ENCODE results near the gene PTTG1IP. TPM values are rescaled to one million over a fixed set of nuclear protein-coding genes. Genes with fewer than 3 reads are reported as not detected.

The PTTG1IP gene
- total RNA-seq, 2 experiments from 2014 or later: 34.8 to 44.3 TPM

DNA sequence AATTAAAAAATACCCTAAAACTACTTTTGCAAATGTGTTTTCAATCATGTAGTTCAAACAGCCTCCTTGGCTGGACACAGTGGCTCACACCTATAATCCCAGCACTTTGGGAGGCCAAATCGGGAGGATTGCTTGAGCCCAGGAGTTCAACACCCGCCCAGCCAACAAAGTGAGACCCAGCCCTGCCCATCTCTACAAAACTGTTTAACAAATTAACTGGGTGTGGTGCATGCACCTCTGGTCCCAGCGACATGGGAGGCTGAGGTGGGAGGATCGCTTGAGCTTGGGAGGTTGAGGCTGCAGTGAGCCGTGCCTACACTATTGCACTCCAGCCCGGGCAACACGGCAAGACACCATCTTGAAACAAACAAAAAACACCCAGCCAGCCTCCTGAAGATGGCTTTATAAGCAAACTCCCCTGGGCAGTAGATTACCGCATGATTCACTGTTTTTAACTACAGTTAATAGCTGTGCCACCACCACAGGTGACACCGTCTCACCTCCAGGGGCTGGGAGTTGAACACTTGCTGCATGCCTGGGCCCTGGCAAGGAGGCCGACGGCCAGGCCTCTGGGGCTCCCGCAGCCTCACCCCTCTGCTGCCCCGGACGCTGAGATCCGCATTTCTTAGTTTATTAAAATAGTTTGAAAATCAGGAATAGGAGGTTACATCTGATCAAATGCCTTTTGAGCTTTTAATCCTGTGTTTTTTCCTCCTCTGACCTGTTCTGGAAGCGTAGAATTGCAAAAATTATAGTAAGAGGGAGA is 16.2 kb downstream of the PTTG1IP start:
- Mint-ChIP-seq H3K9me3 (ENCODE audit: low read depth) (no peaks in the 10 kb centered on the region), H3K36me3 (ENCODE audit: low read depth) (peaks cover 33% of the 10 kb centered on the region), H3K4me3 (no peak overlapping the region), H3K27me3 (no peaks in the 10 kb centered on the region), H3K4me1 (peaks cover 50% of the 10 kb centered on the region), H3K27ac (no peak overlapping the region)
- no peak for ATAC-seq
- intact Hi-C loops (cut with DNase I, micrococcal nuclease): no loop called here
- no peak for DNase-seq
- ChIA-PET POLR2A (interaction anchor here (0.6 kb wide), 1 partner anchor 798 kb away, joined by 4 read pairs; no protein-coding TSS in a partner anchor), CTCF (interaction anchor here (0.5 to 1.2 kb wide), 2 partner anchors 10 to 58 kb away, joined by 3 to 8 read pairs; no protein-coding TSS in a partner anchor)

DNA sequence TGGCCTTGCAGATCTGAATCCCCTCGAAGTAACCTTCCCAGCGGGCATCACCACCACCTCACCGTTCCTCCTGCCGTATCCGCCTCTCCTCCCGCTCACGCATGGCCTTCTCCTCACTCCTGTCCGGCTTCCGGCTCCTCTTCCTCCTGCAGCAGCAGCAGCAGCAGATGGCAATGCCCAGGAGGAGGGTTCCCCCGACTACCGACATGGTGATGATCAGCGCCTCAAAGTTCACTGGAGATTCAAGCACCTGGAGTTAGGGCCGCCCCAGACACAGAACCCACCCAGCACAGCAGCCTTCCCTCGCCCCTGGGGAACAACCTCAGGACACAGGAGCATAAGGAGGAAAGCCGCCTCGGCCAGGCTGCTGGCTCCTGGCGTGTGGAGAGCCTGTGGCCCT is 17.4 kb downstream of the PTTG1IP start:
- H3K4me3 Mint-ChIP-seq: no peak overlapping the region
- ChIA-PET CTCF (no interaction called here), POLR2A (no interaction called here)
- peaks cover 54% of the 10 kb centered on the region for H3K4me1 Mint-ChIP-seq
- no peak overlapping the region for H3K27ac Mint-ChIP-seq
- H3K9me3 Mint-ChIP-seq (ENCODE audit: low read depth): no peaks in the 10 kb centered on the region
- ATAC-seq (no peak), DNase-seq (no peak)
- intact Hi-C loops (cut with DNase I, micrococcal nuclease): no loop called here
- H3K36me3 Mint-ChIP-seq (ENCODE audit: low read depth): peaks cover 40% of the 10 kb centered on the region
- H3K27me3 Mint-ChIP-seq: no peaks in the 10 kb centered on the region

DNA sequence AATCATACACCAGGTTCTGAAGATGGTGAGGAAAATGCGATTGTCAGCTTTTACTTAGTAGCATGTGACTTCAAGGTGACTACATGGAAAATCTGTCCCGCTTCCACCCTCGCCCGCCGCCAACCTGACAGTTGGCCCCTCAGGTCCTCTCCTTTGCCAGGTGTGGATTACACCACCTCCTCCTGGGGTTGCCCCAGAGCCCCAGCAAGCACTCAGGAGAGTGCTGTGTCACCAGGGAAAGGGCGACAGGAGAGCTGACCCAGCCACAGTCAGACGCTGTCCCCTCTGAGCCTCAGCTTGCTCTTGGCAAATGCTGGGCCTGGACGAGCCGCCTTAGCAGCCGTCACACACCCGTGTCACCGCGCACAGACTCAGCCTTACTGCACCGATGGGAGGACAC is 17.9 kb downstream of the PTTG1IP start:
- H3K9me3 Mint-ChIP-seq (ENCODE audit: low read depth): no peaks in the 10 kb centered on the region
- no peak overlapping the region for H3K27ac Mint-ChIP-seq
- no peak for DNase-seq
- POLR2A ChIA-PET: no interaction called here
- H3K4me3 Mint-ChIP-seq: no peak overlapping the region
- H3K4me1 Mint-ChIP-seq: peaks cover 54% of the 10 kb centered on the region
- intact Hi-C loops (cut with DNase I, micrococcal nuclease): no loop called here
- H3K27me3 Mint-ChIP-seq: no peaks in the 10 kb centered on the region
- H3K36me3 Mint-ChIP-seq (ENCODE audit: low read depth): peaks cover 42% of the 10 kb centered on the region
- CTCF ChIA-PET: no interaction called here
- ATAC-seq: no peak

DNA sequence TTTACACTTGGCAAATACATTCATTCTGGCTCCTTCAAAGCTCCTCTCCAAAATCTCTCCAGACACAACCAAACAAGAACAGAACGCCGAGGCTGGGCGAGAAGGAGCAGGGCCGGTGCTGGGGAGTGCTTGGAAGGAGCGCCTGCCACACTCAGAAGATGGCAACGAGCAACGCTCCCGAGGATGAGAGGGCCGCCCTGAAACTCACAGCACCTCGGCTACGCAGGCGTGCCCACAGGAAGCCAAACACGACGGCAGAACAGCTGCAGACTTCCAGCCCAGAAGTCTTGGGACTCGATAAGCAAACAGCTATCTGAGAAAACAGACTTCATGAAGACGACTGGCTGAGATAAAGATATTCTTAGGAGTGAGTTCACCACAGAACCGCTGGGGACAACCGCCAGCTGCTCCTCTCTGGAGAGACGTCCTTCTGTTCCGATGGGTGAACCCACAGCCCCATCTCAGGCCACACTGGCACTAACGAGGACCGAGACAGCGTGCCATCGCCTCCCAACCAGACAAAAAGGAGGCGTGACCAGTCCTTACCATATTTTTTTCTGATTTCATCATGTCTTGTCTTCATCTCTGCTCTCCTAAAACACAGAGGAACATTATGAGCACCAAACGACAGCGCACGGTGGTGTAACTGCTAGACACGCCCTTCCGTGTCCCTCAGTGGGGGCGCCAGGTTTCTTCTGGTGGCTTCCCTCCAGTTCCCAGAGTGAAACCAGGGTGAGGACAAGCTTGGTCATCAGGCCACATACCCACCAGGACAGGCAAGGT is 18.6 kb downstream of the PTTG1IP start:
- POLR2A ChIA-PET: no interaction called here
- no peaks in the 10 kb centered on the region for H3K27me3 Mint-ChIP-seq
- H3K27ac Mint-ChIP-seq: peak overlapping the region; percentile 60
- intact Hi-C loops (cut with DNase I, micrococcal nuclease): no loop called here
- DNase-seq (peak; percentile 44), ATAC-seq (peak; percentile 63)
- peaks cover 51% of the 10 kb centered on the region for H3K4me1 Mint-ChIP-seq
- CTCF ChIA-PET: no interaction called here
- no peaks in the 10 kb centered on the region for H3K9me3 Mint-ChIP-seq (ENCODE audit: low read depth)
- H3K36me3 Mint-ChIP-seq (ENCODE audit: low read depth): peaks cover 47% of the 10 kb centered on the region
- H3K4me3 Mint-ChIP-seq: peak overlapping the region; percentile 24

DNA sequence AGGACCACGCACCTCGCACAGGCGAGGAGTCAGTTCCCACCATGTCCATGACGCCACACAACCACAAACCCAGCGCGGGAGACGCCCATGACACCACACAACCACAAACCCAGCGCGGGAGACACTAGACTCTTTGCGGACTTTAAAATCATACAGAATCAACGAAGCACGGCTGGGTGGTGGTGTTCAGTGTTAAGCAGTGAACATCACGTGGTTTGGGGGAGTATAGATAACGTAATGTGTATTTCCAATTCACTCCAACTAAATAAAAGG is 19.2 kb downstream of the PTTG1IP start:
- Mint-ChIP-seq H3K27ac (peak overlapping the region; percentile 60), H3K4me1 (peaks cover 51% of the 10 kb centered on the region), H3K27me3 (no peaks in the 10 kb centered on the region), H3K4me3 (peak overlapping the region; percentile 24), H3K9me3 (ENCODE audit: low read depth) (no peaks in the 10 kb centered on the region), H3K36me3 (ENCODE audit: low read depth) (peaks cover 44% of the 10 kb centered on the region)
- CTCF ChIA-PET: no interaction called here
- DNase-seq (peak; percentile 46), ATAC-seq (peak; percentile 28)
- intact Hi-C loops (cut with DNase I, micrococcal nuclease): no loop called here
- POLR2A ChIA-PET: no interaction called here

DNA sequence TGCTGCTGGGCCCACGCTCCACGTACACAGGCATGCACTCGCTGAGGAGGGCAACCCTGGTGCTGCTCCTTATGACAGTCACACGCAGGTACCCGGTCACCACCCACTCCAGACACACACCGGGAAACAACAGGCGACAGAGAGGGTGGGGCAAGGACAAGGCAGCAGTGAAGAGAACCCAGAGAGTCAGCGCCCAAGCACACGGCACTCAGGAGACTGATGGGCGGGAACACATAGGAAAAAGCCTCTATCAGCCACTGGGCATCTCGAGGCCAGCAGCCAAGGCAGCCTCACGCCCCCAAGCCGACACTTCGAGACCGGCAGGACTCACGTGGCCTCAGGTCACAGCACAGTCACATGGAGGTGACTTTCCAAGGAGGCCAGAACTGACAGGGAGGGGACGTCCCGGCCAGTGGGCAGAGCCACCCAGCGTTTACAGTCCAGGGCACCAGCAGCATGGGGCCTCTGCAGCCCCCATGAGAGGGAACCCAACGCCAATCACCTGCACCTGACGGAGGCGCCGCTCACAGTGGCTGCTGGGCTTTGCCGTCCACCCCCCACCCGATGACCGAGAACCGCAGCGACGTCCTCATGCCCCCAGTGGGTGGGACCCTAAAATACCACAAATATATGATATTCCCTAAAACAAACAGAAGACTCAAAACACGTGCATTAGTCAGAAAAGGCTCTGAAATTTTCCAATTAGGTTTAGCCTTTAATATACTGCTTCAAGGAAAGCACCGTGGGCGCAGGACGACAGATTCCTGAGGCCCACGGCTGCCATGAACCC is 19.7 kb downstream of the PTTG1IP start:
- H3K4me3 Mint-ChIP-seq: no peak overlapping the region
- intact Hi-C loops (cut with DNase I, micrococcal nuclease): no loop called here
- CTCF ChIA-PET: no interaction called here

DNA sequence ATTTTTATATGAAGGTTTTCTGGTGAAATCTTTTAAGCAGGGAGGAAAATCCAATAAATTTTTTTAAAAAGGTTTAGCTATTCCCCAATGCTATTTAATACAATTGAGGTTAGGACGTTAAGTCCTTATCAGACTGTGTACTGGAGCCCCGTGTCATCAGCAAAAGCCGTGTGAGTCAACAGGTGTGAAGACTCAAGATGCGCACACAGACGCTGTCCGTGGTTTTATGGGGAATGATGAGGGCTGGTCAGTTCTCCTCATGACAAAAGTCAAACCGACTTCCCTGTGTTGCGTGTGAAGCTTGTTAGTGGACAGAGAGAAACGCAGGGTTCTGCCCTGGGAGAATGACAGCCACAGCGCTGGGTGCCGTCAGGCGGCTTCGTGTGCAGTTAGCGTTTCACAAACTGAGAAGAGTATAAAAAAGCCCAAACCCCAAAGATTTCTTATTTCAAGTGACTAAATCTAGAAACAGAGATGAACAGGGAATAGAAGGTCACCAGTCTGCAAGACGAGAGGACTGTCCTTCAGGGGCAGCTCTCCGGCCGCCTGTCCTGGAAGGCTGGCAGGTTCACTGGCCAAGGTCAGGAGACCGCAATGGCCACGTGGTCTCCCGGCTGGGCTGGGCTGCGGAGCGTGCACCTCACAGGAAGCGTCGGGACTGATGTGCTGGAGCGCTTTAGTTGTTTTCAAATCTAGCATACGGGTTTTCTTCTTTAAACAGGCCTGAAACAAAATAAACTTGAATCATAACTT is 22.4 kb downstream of the PTTG1IP start:
- peaks cover 46% of the 10 kb centered on the region for H3K36me3 Mint-ChIP-seq (ENCODE audit: low read depth)
- no peaks in the 10 kb centered on the region for H3K9me3 Mint-ChIP-seq (ENCODE audit: low read depth)
- ChIA-PET POLR2A (no interaction called here), CTCF (interaction anchor here (1.0 to 1.3 kb wide), 2 partner anchors 58 to 63 kb away, joined by 3 read pairs; no protein-coding TSS in a partner anchor)
- peak overlapping the region; percentile 67 for H3K27ac Mint-ChIP-seq
- DNase-seq: no peak
- H3K4me1 Mint-ChIP-seq: peaks cover 55% of the 10 kb centered on the region
- no peaks in the 10 kb centered on the region for H3K27me3 Mint-ChIP-seq
- intact Hi-C loops (cut with DNase I, micrococcal nuclease): no loop called here
- no peak overlapping the region for H3K4me3 Mint-ChIP-seq
- no peak for ATAC-seq

More for the DNA sequence above, 19.7 kb downstream of the PTTG1IP start:
- H3K27ac Mint-ChIP-seq: peak overlapping the region; percentile 60
- H3K9me3 Mint-ChIP-seq (ENCODE audit: low read depth): no peaks in the 10 kb centered on the region
- H3K36me3 Mint-ChIP-seq (ENCODE audit: low read depth): peaks cover 45% of the 10 kb centered on the region
- DNase-seq (no peak), ATAC-seq (no peak)
- H3K27me3 Mint-ChIP-seq: no peaks in the 10 kb centered on the region
- POLR2A ChIA-PET: no interaction called here
- peaks cover 51% of the 10 kb centered on the region for H3K4me1 Mint-ChIP-seq

DNA sequence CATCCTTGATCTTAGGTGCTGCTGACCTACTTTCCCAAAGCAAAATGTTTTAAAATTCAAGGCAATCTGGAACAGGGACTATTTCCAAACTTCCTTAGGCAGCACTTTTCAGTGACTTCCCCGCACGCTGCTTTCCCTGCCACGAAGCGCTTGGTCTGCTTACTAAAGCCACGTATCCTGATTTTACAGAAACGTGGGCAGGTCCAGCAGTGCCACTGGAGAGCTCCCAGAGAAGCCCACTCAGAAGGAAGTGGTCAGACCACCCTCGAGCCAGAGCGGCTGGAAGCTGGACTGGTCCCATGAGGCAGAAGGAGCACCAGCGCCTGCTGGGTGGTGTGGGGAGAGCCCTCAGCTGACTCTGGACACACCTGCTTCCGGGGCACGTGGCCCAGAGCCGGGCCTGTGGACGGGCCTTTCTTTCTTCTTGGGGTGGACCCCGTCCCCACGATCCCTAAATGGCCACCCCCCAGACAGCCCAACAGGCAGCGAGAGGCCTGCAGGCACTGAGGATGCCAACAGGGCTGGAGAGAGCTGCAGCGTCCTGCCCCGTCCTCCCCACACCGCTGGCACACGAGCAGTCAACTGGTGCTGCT is 23.2 kb downstream of the PTTG1IP start:
- CTCF ChIA-PET: interaction anchor here (0.6 kb wide), 1 partner anchor 95 kb away, joined by 5 read pairs; no protein-coding TSS in a partner anchor
- H3K27me3 Mint-ChIP-seq: no peaks in the 10 kb centered on the region
- H3K4me1 Mint-ChIP-seq: peaks cover 49% of the 10 kb centered on the region
- no peaks in the 10 kb centered on the region for H3K9me3 Mint-ChIP-seq (ENCODE audit: low read depth)
- H3K36me3 Mint-ChIP-seq (ENCODE audit: low read depth): peaks cover 44% of the 10 kb centered on the region
- POLR2A ChIA-PET: no interaction called here
- DNase-seq (no peak), ATAC-seq (no peak)
- intact Hi-C loops (cut with DNase I, micrococcal nuclease): no loop called here
- H3K4me3 Mint-ChIP-seq: no peak overlapping the region
- no peak overlapping the region for H3K27ac Mint-ChIP-seq

DNA sequence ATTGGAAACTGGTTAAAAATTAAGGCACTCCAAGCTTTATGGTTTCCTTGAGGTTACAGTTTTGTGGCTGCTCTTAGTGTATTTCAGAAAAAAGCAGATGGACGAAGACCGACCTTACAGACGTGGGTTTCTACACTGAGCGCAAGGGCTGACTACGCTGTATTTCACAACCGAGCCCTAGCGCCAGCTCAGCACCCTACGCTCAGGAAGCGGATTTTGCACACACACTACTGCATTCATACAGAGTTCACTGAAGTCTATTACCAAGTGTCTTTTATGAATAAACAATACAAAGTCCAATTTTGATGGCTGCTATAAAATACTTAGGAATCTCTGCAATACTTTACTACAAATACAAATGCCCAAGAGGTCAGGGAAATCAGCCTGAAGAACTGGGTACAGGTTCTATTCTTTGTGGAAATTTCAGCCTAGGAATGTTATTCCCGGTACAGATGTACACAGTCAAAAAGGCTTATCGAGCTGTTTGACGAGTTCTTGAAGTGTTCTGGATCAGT is 23.8 kb downstream of the PTTG1IP start:
- no peak overlapping the region for H3K27ac Mint-ChIP-seq
- ATAC-seq (no peak), DNase-seq (no peak)

DNA sequence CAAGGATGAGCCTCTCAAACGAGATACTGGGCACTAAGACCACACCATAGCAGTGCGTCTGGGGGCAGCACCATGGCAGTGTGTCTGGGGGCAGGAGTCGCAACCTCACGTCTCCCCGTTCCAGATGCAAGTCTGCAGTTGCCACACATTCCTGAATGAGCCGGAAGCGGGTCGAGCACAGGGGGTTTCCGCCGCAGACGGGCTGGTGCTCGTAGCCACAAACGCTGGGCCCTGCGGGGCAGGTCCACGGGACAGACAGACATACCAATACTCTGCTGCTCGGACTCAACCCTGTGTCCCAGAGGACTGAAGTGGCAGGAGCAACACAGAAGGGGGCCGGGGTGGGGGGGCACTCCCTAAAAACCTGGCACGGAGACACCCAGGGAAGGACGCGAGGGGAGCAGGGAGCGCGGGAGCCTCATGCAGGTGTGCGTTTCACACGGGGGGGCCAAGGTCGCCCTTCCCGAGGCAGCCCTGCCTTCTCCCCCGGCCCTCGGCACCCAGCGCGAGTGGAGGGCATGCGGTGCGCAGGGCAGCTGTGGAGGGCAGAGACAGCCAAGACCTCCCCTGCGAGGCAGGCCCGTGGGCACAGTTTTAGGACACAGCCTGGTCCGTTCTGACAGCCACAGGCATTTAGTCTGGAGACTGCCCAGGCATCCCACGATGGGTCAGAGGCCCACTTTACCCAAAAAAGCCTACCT is 24.5 kb downstream of the PTTG1IP start:
- peaks cover 36% of the 10 kb centered on the region for H3K4me1 Mint-ChIP-seq
- DNase-seq (no peak), ATAC-seq (no peak)
- ChIA-PET POLR2A (no interaction called here), CTCF (no interaction called here)
- peaks cover 30% of the 10 kb centered on the region for H3K36me3 Mint-ChIP-seq (ENCODE audit: low read depth)
- H3K27ac Mint-ChIP-seq: no peak overlapping the region
- no peaks in the 10 kb centered on the region for H3K27me3 Mint-ChIP-seq
- H3K9me3 Mint-ChIP-seq (ENCODE audit: low read depth): no peaks in the 10 kb centered on the region
- no peak overlapping the region for H3K4me3 Mint-ChIP-seq
- intact Hi-C loops (cut with DNase I, micrococcal nuclease): no loop called here

More for the DNA sequence above, 23.8 kb downstream of the PTTG1IP start:
- Mint-ChIP-seq H3K27me3 (no peaks in the 10 kb centered on the region), H3K9me3 (ENCODE audit: low read depth) (no peaks in the 10 kb centered on the region), H3K36me3 (ENCODE audit: low read depth) (peaks cover 38% of the 10 kb centered on the region), H3K4me1 (peaks cover 43% of the 10 kb centered on the region), H3K4me3 (no peak overlapping the region)
- POLR2A ChIA-PET: no interaction called here
- CTCF ChIA-PET: no interaction called here
- intact Hi-C loops (cut with DNase I, micrococcal nuclease): no loop called here

Data from activated CD4-positive, alpha-beta T cell treated with anti-CD3 and anti-CD28 coated beads for 36 hours (primary cell).